PC-3 (cell line): ENCODE results near the gene IFT20. TPM values are rescaled to one million over a fixed set of nuclear protein-coding genes. Genes with fewer than 3 reads are reported as not detected.

Experiments used
- ATAC-seq: fragments of 200-7000 bp; cut with Tn5 transposase; 2 replicates; pipeline ENCODE4 v1.9.1; 2020; ENCODE audit warnings: mild to moderate bottlenecking, moderate library complexity
- BruUV-seq: library from RNA; stranded (reverse); fragments of 400-500 nt; replicated peaks from 2 replicates; lab custom pipeline; 2021; lab: Mats Ljungman, UMichigan
- CTCF ChIA-PET: fragments of 300-600 bp; sonication (Branson Sonifier 250); formaldehyde crosslinking; loops from one replicate; lab custom pipeline; 2022; ENCODE audit warnings: antibody characterized with exemption; lab: Charles Lee
- POLR2A ChIA-PET: fragments of 300-600 bp; sonication (Branson Sonifier 250); formaldehyde crosslinking; loops from one replicate; lab custom pipeline; 2022; ENCODE audit warnings: antibody characterized with exemption; ENCODE audit not compliant: unreplicated experiment; lab: Charles Lee
- DNase-seq: peaks from one replicate; pipeline ENCODE4 v3.0.0-alpha.2; 2015
- H2AFZ ChIP-seq: fragments of 300-600 bp; sonication (generic); 2 replicates; pipeline ENCODE4 v1.6.0; 2016; ENCODE audit warnings: antibody characterized with exemption, low read length
- H3F3A ChIP-seq: fragments of 300-600 bp; sonication (generic); one replicate; pipeline ENCODE4 v1.6.0; 2017; ENCODE audit warnings: antibody characterized with exemption, low read length, control low read depth, mild to moderate bottlenecking; ENCODE audit not compliant: unreplicated experiment
- H3K27ac ChIP-seq: fragments of 300-600 bp; sonication (generic); 2 replicates; pipeline ENCODE4 v1.5.1; 2016; ENCODE audit warnings: mild to moderate bottlenecking, low read length
- H3K27me3 ChIP-seq: fragments of 300-600 bp; sonication (generic); 2 replicates; pipeline ENCODE4 v1.6.1; 2016; ENCODE audit warnings: low read length, mixed read lengths
- H3K36me3 ChIP-seq: fragments of 300-600 bp; sonication (generic); 2 replicates; pipeline ENCODE4 v1.6.1; 2016; ENCODE audit warnings: low read depth, mixed run types, low read length, mixed read lengths
- H3K4me1 ChIP-seq: fragments of 300-600 bp; sonication (generic); 2 replicates; pipeline ENCODE4 v1.5.1; 2016; ENCODE audit warnings: low read length; ENCODE audit not compliant: insufficient read depth
- H3K4me2 ChIP-seq: fragments of 300-600 bp; sonication (generic); 2 replicates; pipeline ENCODE4 v1.6.0; 2016; ENCODE audit warnings: low read length
- H3K4me3 ChIP-seq: fragments of 300-600 bp; sonication (generic); 2 replicates; pipeline ENCODE4 v1.5.1; 2016; ENCODE audit warnings: mild to moderate bottlenecking, low read length, mixed read lengths
- H3K79me2 ChIP-seq: fragments of 300-600 bp; sonication (generic); 2 replicates; pipeline ENCODE4 v1.6.1; 2017; ENCODE audit warnings: low read length, mixed read lengths
- H3K9ac ChIP-seq: fragments of 300-600 bp; sonication (generic); 2 replicates; pipeline ENCODE4 v1.6.0; 2016; ENCODE audit warnings: mild to moderate bottlenecking, low read length
- H3K9me2 ChIP-seq: fragments of 300-600 bp; sonication (generic); replicated peaks from 2 replicates; pipeline ENCODE4 v1.6.1; 2016; ENCODE audit warnings: mixed run types, low read length, mixed read lengths
- H3K9me3 ChIP-seq: fragments of 300-600 bp; sonication (generic); 2 replicates; pipeline ENCODE4 v1.6.1; 2016; ENCODE audit warnings: low read length, mixed read lengths
- H4K20me1 ChIP-seq: fragments of 300-600 bp; sonication (generic); 2 replicates; pipeline ENCODE4 v1.6.1; 2016; ENCODE audit warnings: low read length, mixed read lengths
- EZH2 ChIP-seq: fragments of 300-600 bp; sonication (generic); IDR thresholded peaks from one replicate; pipeline ENCODE4 v1.6.1; 2017; ENCODE audit warnings: antibody characterized with exemption, mild to moderate bottlenecking, low read length; ENCODE audit not compliant: unreplicated experiment
- EZH2phosphoT487 ChIP-seq: fragments of 300-600 bp; sonication (generic); IDR thresholded peaks from 2 replicates; pipeline ENCODE4 v1.6.1; 2018; ENCODE audit warnings: mild to moderate bottlenecking, antibody characterized with exemption, low read length, borderline replicate concordance
- intact Hi-C: fragments of 100-400 bp; cut with micrococcal nuclease; formaldehyde crosslinking; loops from 2 replicates; pipeline ENCODE4 v1.9.0; 2023
- total RNA-seq: library from RNA; depleted of rRNA; stranded (reverse); fragments of >200 nt; gene quantifications from 2 replicates; pipeline ENCODE4 v1.2.3, GENCODE V29; 2014
- TF ChIP-seq, protein P1 (sequence below): fragments of 300-600 bp; sonication (generic); conservative IDR thresholded peaks from 2 replicates; pipeline ENCODE4 v1.5.1; 2017; ENCODE audit warnings: antibody characterized with exemption, low read depth, mild to moderate bottlenecking, low read length

Gene IFT20
- total RNA-seq, 1 experiment from 2014 or later = 23.1 TPM

GRCh38 chr17:28333083-28333746 lies 2.1 kb downstream of the IFT20 start:
- intact Hi-C loops = no loop called here
- TF ChIP-seq EZH2phosphoT487 (no peak), EZH2 (no peak)
- TF ChIP-seq, protein P1, sequence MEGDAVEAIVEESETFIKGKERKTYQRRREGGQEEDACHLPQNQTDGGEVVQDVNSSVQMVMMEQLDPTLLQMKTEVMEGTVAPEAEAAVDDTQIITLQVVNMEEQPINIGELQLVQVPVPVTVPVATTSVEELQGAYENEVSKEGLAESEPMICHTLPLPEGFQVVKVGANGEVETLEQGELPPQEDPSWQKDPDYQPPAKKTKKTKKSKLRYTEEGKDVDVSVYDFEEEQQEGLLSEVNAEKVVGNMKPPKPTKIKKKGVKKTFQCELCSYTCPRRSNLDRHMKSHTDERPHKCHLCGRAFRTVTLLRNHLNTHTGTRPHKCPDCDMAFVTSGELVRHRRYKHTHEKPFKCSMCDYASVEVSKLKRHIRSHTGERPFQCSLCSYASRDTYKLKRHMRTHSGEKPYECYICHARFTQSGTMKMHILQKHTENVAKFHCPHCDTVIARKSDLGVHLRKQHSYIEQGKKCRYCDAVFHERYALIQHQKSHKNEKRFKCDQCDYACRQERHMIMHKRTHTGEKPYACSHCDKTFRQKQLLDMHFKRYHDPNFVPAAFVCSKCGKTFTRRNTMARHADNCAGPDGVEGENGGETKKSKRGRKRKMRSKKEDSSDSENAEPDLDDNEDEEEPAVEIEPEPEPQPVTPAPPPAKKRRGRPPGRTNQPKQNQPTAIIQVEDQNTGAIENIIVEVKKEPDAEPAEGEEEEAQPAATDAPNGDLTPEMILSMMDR = no peak

DNA sequence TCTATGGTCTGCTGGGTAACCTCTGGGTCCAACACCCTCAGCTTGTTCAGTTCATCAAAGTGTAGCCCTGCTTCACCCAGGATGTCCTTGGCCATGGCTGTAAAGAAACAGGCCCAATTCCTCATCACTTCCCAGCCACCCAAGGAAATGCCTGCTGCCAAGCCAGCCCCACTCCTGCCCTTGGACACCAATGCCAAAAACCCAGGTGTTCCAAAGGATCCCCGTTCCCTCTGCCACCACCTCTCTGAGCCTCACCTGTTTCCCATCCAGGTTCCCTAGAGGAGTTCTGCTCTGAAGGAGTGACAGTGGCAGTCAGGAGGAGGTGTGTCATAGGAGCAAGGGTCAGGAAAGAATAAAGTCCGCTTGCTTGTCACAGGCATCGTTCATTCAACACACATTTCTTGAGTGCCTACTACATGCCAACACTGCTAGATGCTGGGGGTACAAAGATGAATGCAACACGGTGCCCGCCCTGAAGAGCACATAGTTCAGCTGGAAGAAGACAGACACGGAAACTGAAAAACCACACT lies 3.3 kb downstream of the IFT20 start:
- Histone ChIP-seq H2AFZ (no peak overlapping the region), H4K20me1 (0 out of 2 replicates have a peak, but pooled peaks cover 3% of the 10 kb centered on the region), H3F3A (no peaks in the 10 kb centered on the region), H3K9me2 (no peaks in the 10 kb centered on the region), H3K79me2 (peaks cover 36% of the 10 kb centered on the region), H3K4me3 (no peak overlapping the region), H3K4me2 (no peak overlapping the region), H3K27me3 (no peaks in the 10 kb centered on the region), H3K4me1 (peaks cover 27% of the 10 kb centered on the region), H3K9ac (no peak overlapping the region), H3K27ac (no peak overlapping the region), H3K9me3 (no peaks in the 10 kb centered on the region), H3K36me3 (peaks cover 7% of the 10 kb centered on the region; the same call in 1 of the 2 replicates)
- CTCF ChIA-PET = no interaction called here
- intact Hi-C loops = no loop called here
- DNase-seq (no peak), ATAC-seq (no peak)
- TF ChIP-seq, protein P1 = no peak
- TF ChIP-seq EZH2phosphoT487 (no peak), EZH2 (no peak)
- POLR2A ChIA-PET = no interaction called here
- no TSS peak for BruUV-seq

More at GRCh38 chr17:28333083-28333746, 2.1 kb downstream of the IFT20 start:
- ChIA-PET CTCF (no interaction called here), POLR2A (no interaction called here)
- H3K27ac ChIP-seq = no peak overlapping the region
- no peak for DNase-seq
- H3K4me3 ChIP-seq = no peak overlapping the region
- 0 out of 2 replicates have a peak, but pooled peaks cover 6% of the 10 kb centered on the region for H4K20me1 ChIP-seq
- peaks cover 2% of the 10 kb centered on the region; the same call in 1 of the 2 replicates for H3K36me3 ChIP-seq
- H3K9me2 ChIP-seq = no peaks in the 10 kb centered on the region
- BruUV-seq = no TSS peak
- no peak overlapping the region for H3K9ac ChIP-seq
- no peak overlapping the region for H2AFZ ChIP-seq
- no peak overlapping the region for H3K4me2 ChIP-seq
- peaks cover 23% of the 10 kb centered on the region for H3K4me1 ChIP-seq
- H3K79me2 ChIP-seq = peaks cover 49% of the 10 kb centered on the region
- no peaks in the 10 kb centered on the region for H3K9me3 ChIP-seq
- no peaks in the 10 kb centered on the region for H3K27me3 ChIP-seq
- ATAC-seq = no peak
- H3F3A ChIP-seq = no peaks in the 10 kb centered on the region

DNA sequence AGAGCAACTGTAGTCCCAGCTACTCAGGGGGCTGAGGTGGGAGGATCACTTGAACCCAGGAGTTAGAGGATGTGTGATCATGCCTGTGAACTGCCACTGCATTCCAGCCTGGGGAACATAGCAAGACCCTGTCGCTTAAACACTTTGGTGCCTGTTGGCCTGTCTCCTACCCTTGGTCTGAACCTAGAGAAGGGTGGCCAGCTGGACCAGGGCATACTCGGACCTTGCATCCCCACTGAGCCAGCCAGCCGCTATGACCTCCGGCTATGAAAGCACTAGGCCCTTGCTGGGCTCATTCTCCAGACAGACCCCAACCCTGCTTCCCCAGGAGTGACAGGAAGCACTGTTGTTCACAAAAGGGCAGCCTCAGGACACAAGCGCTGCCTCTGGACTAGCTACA lies 4.6 kb downstream of the IFT20 start:
- no peaks in the 10 kb centered on the region for H3K27me3 ChIP-seq
- H3K4me1 ChIP-seq = peaks cover 32% of the 10 kb centered on the region
- peaks cover 25% of the 10 kb centered on the region for H3K79me2 ChIP-seq
- ATAC-seq = no peak
- H3K4me2 ChIP-seq = no peak overlapping the region
- no peak overlapping the region for H2AFZ ChIP-seq
- no peak overlapping the region for H3K27ac ChIP-seq
- H3K9ac ChIP-seq = no peak overlapping the region
- POLR2A ChIA-PET = no interaction called here
- CTCF ChIA-PET = no interaction called here
- intact Hi-C loops = no loop called here
- no TSS peak for BruUV-seq
- no peaks in the 10 kb centered on the region for H4K20me1 ChIP-seq
- no peak overlapping the region for H3K4me3 ChIP-seq
- no peaks in the 10 kb centered on the region for H3K9me3 ChIP-seq
- peaks cover 13% of the 10 kb centered on the region for H3K36me3 ChIP-seq
- peaks cover 3% of the 10 kb centered on the region for H3F3A ChIP-seq
- no peaks in the 10 kb centered on the region for H3K9me2 ChIP-seq
- TF ChIP-seq, protein P1 = no peak
- TF ChIP-seq EZH2phosphoT487 (no peak), EZH2 (no peak)
- no peak for DNase-seq
